Astrocyte of the spinal cord (primary cell): ENCODE data around the gene TBC1D14.
"Not testable (repeated sequence)": the region's sequence is repeated elsewhere in the genome, so short reads cannot be mapped to it uniquely, and the experiment has no call there.

Experiments used
- DNase-seq: peaks from one replicate; pipeline ENCODE4 v3.0.0; 2011; ENCODE audit warnings: low read depth, low spot score
- H3K4me3 ChIP-seq: 2 replicates; pipeline ENCODE4 v1.5.1; 2011; ENCODE audit warnings: low read depth, mild to moderate bottlenecking, low read length, moderate library complexity
- in situ Hi-C: cut with HindIII; loops from 2 replicates; pipeline ENCODE4 v1.10.0; 2017; ENCODE audit warnings: low sequenced_read_pairs
- TF ChIP-seq, protein P1 (sequence below): IDR thresholded peaks from 2 replicates; pipeline ENCODE4 v1.5.1; 2012; ENCODE audit warnings: low read depth, mild to moderate bottlenecking, low read length, inconsistent platforms

TBC1D14 gene

DNA sequence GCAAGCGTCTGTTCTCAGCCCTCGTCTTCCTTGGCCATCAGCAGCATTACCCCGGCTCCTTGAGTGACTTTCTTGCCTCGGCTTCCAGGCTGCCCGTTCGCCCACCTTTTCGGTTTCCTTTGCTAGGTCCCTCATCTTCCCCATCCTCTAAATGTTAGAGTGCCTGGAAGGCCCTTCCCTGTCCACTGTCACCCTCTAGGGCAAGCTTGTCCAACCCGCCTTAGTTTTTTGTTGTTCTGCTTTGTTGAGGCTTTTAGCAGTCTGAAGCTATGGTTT, 62.7 kb downstream of the TBC1D14 start:
- no peak for DNase-seq
- no peak overlapping the region for H3K4me3 ChIP-seq
- in situ Hi-C loops = no loop called here
- TF ChIP-seq, protein P1, sequence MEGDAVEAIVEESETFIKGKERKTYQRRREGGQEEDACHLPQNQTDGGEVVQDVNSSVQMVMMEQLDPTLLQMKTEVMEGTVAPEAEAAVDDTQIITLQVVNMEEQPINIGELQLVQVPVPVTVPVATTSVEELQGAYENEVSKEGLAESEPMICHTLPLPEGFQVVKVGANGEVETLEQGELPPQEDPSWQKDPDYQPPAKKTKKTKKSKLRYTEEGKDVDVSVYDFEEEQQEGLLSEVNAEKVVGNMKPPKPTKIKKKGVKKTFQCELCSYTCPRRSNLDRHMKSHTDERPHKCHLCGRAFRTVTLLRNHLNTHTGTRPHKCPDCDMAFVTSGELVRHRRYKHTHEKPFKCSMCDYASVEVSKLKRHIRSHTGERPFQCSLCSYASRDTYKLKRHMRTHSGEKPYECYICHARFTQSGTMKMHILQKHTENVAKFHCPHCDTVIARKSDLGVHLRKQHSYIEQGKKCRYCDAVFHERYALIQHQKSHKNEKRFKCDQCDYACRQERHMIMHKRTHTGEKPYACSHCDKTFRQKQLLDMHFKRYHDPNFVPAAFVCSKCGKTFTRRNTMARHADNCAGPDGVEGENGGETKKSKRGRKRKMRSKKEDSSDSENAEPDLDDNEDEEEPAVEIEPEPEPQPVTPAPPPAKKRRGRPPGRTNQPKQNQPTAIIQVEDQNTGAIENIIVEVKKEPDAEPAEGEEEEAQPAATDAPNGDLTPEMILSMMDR = no peak

DNA sequence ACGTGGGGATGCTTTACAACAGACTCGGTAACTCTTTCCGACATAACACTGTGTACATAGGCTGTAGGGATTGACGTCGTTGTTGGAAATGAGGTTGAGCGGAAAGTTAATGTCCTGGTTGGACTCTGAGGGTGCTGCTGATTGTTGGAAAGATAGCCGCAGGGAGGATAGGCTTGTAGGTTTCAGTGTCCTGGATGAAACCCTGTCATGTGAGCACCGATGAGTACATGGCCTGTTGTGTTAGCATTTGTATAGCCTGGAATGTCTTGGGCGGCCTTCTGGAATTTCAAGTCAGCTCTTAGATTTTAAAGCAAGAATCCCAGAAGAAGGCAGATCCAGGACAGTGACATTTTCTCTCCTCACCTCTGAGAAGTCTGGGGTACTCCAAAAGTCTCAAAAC, 63.3 kb downstream of the TBC1D14 start:
- H3K4me3 ChIP-seq = no peak overlapping the region
- TF ChIP-seq, protein P1 = no peak
- in situ Hi-C loops = no loop called here
- no peak for DNase-seq

DNA sequence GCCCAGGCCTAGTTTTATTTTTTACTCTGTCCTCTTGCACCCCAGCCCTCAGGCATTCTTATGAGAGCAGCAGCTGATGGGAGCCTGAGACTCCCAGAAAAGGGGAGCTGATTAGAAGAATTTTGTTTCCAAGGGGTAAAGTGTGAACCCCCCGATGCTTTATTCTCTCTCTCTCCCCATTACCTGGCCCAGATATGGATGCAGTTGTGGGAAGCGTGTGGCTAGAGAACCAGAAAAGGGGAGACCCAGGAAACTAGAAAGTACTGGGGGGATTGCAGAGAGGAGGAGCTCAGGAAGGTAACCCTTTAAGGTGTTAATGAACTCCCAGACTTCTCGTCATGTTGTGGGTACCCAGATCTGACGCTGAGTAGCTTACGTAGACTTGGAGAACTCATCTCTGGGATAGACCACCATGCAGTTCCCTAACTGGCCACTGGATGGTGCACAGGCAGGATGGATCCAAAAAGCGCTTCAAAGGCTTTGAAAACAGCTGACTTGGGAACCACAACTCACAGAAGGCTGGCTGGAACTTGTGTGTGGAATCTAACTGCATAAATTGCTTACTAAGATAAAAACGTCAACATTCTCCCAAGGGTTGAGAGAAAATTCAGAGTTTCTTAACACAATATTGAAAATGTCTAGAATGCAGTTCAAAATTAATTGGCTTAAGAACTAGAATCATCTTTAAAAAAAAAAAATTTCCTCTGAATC, 64.7 kb downstream of the TBC1D14 start:
- peak; percentile 85 for DNase-seq
- TF ChIP-seq, protein P1 = peak; percentile 99
- H3K4me3 ChIP-seq = no peak overlapping the region
- in situ Hi-C loops = no loop called here

DNA sequence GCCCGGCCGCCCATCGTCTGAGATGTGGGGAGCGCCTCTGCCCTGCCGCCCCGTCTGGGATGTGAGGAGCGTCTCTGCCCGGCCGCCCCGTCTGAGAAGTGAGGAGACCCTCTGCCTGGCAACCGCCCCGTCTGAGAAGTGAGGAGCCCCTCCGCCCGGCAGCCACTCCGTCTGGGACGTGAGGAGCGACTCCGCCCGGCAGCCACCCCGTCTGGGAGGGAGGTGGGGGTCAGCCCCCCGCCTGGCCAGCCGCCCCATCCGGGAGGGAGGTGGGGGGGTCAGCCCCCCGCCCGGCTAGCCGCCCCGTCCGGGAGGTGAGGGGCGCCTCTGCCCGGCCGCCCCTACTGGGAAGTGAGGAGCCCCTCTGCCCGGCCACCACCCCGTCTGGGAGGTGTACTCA, 68.2 kb downstream of the TBC1D14 start:
- in situ Hi-C loops, DNase-seq: not testable (repeated sequence)

DNA sequence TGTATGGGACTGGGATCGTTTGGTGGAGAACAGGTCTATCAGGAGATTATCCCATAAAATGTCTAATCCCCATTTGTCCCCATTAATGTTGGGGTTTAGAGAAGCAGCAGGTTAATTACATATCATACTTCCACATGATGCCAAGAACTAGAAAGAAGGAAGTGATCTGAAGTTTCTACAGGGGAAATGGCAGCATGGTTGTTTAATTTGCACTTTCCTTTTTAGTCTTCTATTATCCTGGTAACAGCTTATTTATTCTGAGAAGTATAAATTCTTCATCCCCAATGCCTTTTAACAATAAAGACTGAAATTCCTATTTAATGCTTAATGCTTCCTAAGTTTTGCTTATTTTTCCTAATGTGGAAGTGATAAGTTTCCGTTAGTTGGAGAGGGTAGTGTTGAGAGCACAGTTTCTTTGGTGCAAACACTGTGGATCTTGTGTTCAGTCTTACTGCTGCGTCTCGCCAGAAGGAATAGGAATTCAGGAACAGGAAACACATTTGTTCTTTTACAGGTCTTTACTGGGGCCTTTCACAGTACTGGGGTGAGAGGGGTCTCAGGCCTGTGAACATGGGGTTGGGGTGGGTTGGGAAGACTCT, 74.0 kb downstream of the TBC1D14 start:
- in situ Hi-C loops = no loop called here
- no peak overlapping the region for H3K4me3 ChIP-seq
- TF ChIP-seq, protein P1 = no peak
- no peak for DNase-seq

More for the DNA sequence above, 68.2 kb downstream of the TBC1D14 start:
- not testable (repeated sequence) for H3K4me3 ChIP-seq

DNA sequence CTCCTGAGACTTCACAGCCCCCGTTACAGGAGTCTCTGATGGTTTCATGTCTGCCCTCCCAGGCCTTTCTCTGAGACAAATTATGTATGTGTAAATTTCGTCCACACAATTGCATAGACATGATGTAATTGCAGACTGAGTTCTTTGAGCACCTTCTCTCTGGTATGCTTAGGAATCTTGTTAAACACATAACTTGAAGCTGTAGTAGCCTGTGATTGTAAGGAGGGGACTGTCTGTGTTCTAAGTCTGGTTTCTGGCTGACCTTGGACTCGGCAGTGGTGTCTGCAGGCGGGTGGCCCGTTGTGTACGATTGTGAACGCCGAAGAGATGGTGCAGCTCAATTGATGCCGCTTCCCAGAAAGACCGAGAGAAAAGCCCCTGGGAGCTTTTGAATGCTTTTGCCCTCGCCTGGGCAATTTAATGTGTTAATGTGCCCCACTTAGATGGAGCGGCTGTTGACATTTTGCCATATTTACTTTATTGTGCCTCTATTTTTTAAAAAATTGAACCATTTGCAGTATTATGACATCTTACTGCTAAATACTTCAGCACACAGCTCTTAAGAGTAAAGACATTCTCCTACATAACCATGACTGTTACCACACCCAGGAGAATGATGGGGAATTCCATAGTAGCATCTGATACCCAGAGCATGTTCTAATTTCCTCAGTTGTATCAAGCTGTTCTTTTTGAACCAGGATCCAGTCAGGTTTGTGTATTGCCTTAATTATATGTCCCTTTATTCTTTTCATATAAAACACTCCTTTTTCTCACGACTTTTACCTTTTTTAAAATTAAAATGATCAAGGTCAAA, 75.2 kb downstream of the TBC1D14 start:
- DNase-seq = no peak
- in situ Hi-C loops = no loop called here
- no peak overlapping the region for H3K4me3 ChIP-seq
- TF ChIP-seq, protein P1 = no peak
